Activated CD4-positive, alpha-beta memory T cell treated with anti-CD3 and anti-CD28 coated beads, Interleukin-2, amount 10 ng/mL, durations not matched to agents 7 days and 5 days (primary cell): ENCODE data around the gene MISFA. TPM values are rescaled to one million over a fixed set of nuclear protein-coding genes. Genes with fewer than 3 reads are reported as not detected.

Experiments used
- CTCF ChIA-PET: fragments of 350-600 bp; sonication (Branson Sonifier 250); formaldehyde crosslinking; loops from one replicate; lab custom pipeline; 2021; ENCODE audit warnings: antibody characterized with exemption, inconsistent platforms; lab: Charles Lee
- POLR2A ChIA-PET: fragments of 350-600 bp; sonication (Branson Sonifier 250); formaldehyde crosslinking; loops from one replicate; lab custom pipeline; 2021; ENCODE audit warnings: antibody characterized with exemption; lab: Charles Lee
- DNase-seq: peaks from one replicate; pipeline ENCODE4 v3.0.0-alpha.2; 2020
- H3K27ac Mint-ChIP-seq: one replicate; pipeline ENCODE4 v1.8.0; 2021; ENCODE audit warnings: mild to moderate bottlenecking, mixed read lengths
- H3K27me3 Mint-ChIP-seq: one replicate; pipeline ENCODE4 v1.8.0; 2021; ENCODE audit warnings: mixed read lengths
- H3K36me3 Mint-ChIP-seq: one replicate; pipeline ENCODE4 v1.8.0; 2021; ENCODE audit warnings: low read depth, mixed read lengths
- H3K4me1 Mint-ChIP-seq: one replicate; pipeline ENCODE4 v1.8.0; 2021; ENCODE audit warnings: mixed read lengths
- H3K4me3 Mint-ChIP-seq: one replicate; pipeline ENCODE4 v1.8.0; 2021; ENCODE audit warnings: mild to moderate bottlenecking, mixed read lengths
- H3K9me3 Mint-ChIP-seq: one replicate; pipeline ENCODE4 v1.8.0; 2021; ENCODE audit warnings: mixed read lengths
- total RNA-seq, 2 experiments: library from RNA; stranded (reverse); gene quantifications; one replicate each; pipeline ENCODE4 v1.2.3, GENCODE V29; 2021

The MISFA gene
- total RNA-seq = 1 to 10 TPM; 1.3 to 2.1 TPM

- Mint-ChIP-seq H3K27ac (no peak within 1 kb of the TSS), H3K4me3 (no peak within 1 kb of the TSS), H3K4me1 (no peaks in the 10 kb centered on the region), H3K9me3 (no peaks in the 10 kb centered on the region), H3K27me3 (no peaks in the 10 kb centered on the region), H3K36me3 (no peaks in the 10 kb centered on the region)
- CTCF ChIA-PET = no interaction called here
- POLR2A ChIA-PET = no interaction called here
- DNase-seq = no peak
Observed at GRCh38 chr11:18599739-18600230, at the start of gene MISFA. TSS of gene MISFA (plus strand) at chr11:18599789. CDS start at chr11:18599929, 140 bp downstream.

- H3K4me3 Mint-ChIP-seq = no peak overlapping the region
- ChIA-PET CTCF (no interaction called here), POLR2A (interaction anchor here (1.2 to 1.3 kb wide), 2 partner anchors 25 to 28 kb away, joined by 3 read pairs; partner anchors contain the start of gene UEVLD)
- H3K27ac Mint-ChIP-seq = no peak overlapping the region
- no peak for DNase-seq
- no peaks in the 10 kb centered on the region for H3K9me3 Mint-ChIP-seq
- no peaks in the 10 kb centered on the region for H3K4me1 Mint-ChIP-seq
- no peaks in the 10 kb centered on the region for H3K27me3 Mint-ChIP-seq
- H3K36me3 Mint-ChIP-seq = peaks cover 10% of the 10 kb centered on the region
Observed at GRCh38 chr11:18563090-18563730, 36.4 kb upstream of the MISFA start.

- Mint-ChIP-seq H3K27me3 (no peaks in the 10 kb centered on the region), H3K4me3 (no peak overlapping the region), H3K27ac (no peak overlapping the region), H3K4me1 (no peaks in the 10 kb centered on the region), H3K9me3 (no peaks in the 10 kb centered on the region), H3K36me3 (peaks cover 10% of the 10 kb centered on the region)
- ChIA-PET POLR2A (interaction anchor here (1.0 to 1.3 kb wide), 2 partner anchors 27 to 70 kb away, joined by 3 to 4 read pairs; partner anchors contain the start of gene SPTY2D1), CTCF (interaction anchor here (0.8 to 1.3 kb wide), 3 partner anchors 9 to 158 kb away, joined by 3 to 6 read pairs (median 6); no protein-coding TSS in a partner anchor)
- DNase-seq = no peak
Observed at GRCh38 chr11:18564149-18564548, 35.4 kb upstream of the MISFA start.

GRCh38 chr11:18566406-18566805 lies 33.2 kb upstream of the MISFA start:
- Mint-ChIP-seq H3K9me3 (no peaks in the 10 kb centered on the region), H3K27me3 (no peaks in the 10 kb centered on the region), H3K27ac (no peak overlapping the region), H3K36me3 (peaks cover 22% of the 10 kb centered on the region), H3K4me3 (no peak overlapping the region), H3K4me1 (peaks cover 2% of the 10 kb centered on the region)
- ChIA-PET CTCF (no interaction called here), POLR2A (interaction anchor here (1.2 kb wide), 1 partner anchor 67 kb away, joined by 3 read pairs; the partner anchor contains the start of gene SPTY2D1)
- no peak for DNase-seq

- H3K9me3 Mint-ChIP-seq = no peaks in the 10 kb centered on the region
- no peak overlapping the region for H3K4me3 Mint-ChIP-seq
- no peak for DNase-seq
- peaks cover 5% of the 10 kb centered on the region for H3K4me1 Mint-ChIP-seq
- POLR2A ChIA-PET = interaction anchor here (1.3 kb wide), 1 partner anchor 51 kb away, joined by 3 read pairs; no protein-coding TSS in a partner anchor
- CTCF ChIA-PET = no interaction called here
- H3K27ac Mint-ChIP-seq = no peak overlapping the region
- H3K36me3 Mint-ChIP-seq = peaks cover 25% of the 10 kb centered on the region
- no peaks in the 10 kb centered on the region for H3K27me3 Mint-ChIP-seq
Observed at GRCh38 chr11:18567081-18567480, 32.5 kb upstream of the MISFA start.

GRCh38 chr11:18575361-18575760 lies 24.2 kb upstream of the MISFA start:
- no peaks in the 10 kb centered on the region for H3K27me3 Mint-ChIP-seq
- H3K9me3 Mint-ChIP-seq = no peaks in the 10 kb centered on the region
- ChIA-PET CTCF (no interaction called here), POLR2A (interaction anchor here (2.9 kb wide), 2 partner anchors 12 to 49 kb away, joined by 9 to 12 read pairs; partner anchors contain the start of genes TSG101 and UEVLD)
- H3K4me3 Mint-ChIP-seq = no peak overlapping the region
- H3K27ac Mint-ChIP-seq = peak overlapping the region; percentile 40
- peaks cover 54% of the 10 kb centered on the region for H3K36me3 Mint-ChIP-seq
- DNase-seq = no peak
- peaks cover 50% of the 10 kb centered on the region for H3K4me1 Mint-ChIP-seq

GRCh38 chr11:18578975-18579598 lies 20.5 kb upstream of the MISFA start:
- peak overlapping the region; percentile 59 for H3K4me3 Mint-ChIP-seq
- no peaks in the 10 kb centered on the region for H3K27me3 Mint-ChIP-seq
- peak overlapping the region; percentile 60 for H3K27ac Mint-ChIP-seq
- H3K9me3 Mint-ChIP-seq = no peaks in the 10 kb centered on the region
- peaks cover 45% of the 10 kb centered on the region for H3K4me1 Mint-ChIP-seq
- H3K36me3 Mint-ChIP-seq = peaks cover 39% of the 10 kb centered on the region
- POLR2A ChIA-PET = interaction anchor here (0.7 to 4.9 kb wide), 10 partner anchors 9 to 257 kb away, joined by 3 to 40 read pairs (median 8); partner anchors contain the start of genes GTF2H1, HPS5, LDHA and SPTY2D1
- peak; percentile 40 for DNase-seq
- CTCF ChIA-PET = interaction anchor here (0.5 to 2.8 kb wide), 12 partner anchors 10 to 186 kb away, joined by 3 to 18 read pairs (median 4); partner anchors contain the start of gene SPTY2D1

- CTCF ChIA-PET = interaction anchor here (1.7 to 2.8 kb wide), 3 partner anchors 54 to 143 kb away, joined by 6 to 18 read pairs (median 9); partner anchors contain the start of gene SPTY2D1
- no peaks in the 10 kb centered on the region for H3K27me3 Mint-ChIP-seq
- no peaks in the 10 kb centered on the region for H3K9me3 Mint-ChIP-seq
- POLR2A ChIA-PET = interaction anchor here (0.6 to 4.9 kb wide), 7 partner anchors 8 to 180 kb away, joined by 3 to 40 read pairs (median 11); partner anchors contain the start of genes SPTY2D1, TSG101 and UEVLD
- no peak overlapping the region for H3K4me3 Mint-ChIP-seq
- no peak overlapping the region for H3K27ac Mint-ChIP-seq
- H3K4me1 Mint-ChIP-seq = peaks cover 42% of the 10 kb centered on the region
- no peak for DNase-seq
- H3K36me3 Mint-ChIP-seq = peaks cover 32% of the 10 kb centered on the region
Observed at GRCh38 chr11:18580113-18580766, 19.3 kb upstream of the MISFA start.

GRCh38 chr11:18581825-18582224 lies 17.8 kb upstream of the MISFA start:
- Mint-ChIP-seq H3K4me1 (peaks cover 30% of the 10 kb centered on the region), H3K27ac (no peak overlapping the region), H3K9me3 (no peaks in the 10 kb centered on the region), H3K27me3 (no peaks in the 10 kb centered on the region), H3K36me3 (peaks cover 23% of the 10 kb centered on the region), H3K4me3 (no peak overlapping the region)
- CTCF ChIA-PET = interaction anchor here (0.7 kb wide), 1 partner anchor 150 kb away, joined by 3 read pairs; no protein-coding TSS in a partner anchor
- POLR2A ChIA-PET = interaction anchor here (1.6 to 4.9 kb wide), 2 partner anchors 52 to 55 kb away, joined by 5 to 40 read pairs; partner anchors contain the start of genes SPTY2D1 and TSG101
- DNase-seq = no peak

GRCh38 chr11:18588297-18589252 lies 11.0 kb upstream of the MISFA start, which contains the start of gene UEVLD:
TSS of gene UEVLD (minus strand) at chr11:18588734. CDS start at chr11:18588654, 80 bp downstream.
- Mint-ChIP-seq H3K27me3 (no peaks in the 10 kb centered on the region), H3K27ac (no peak within 1 kb of the TSS), H3K4me1 (peaks cover 2% of the 10 kb centered on the region), H3K36me3 (peaks cover 3% of the 10 kb centered on the region), H3K9me3 (no peaks in the 10 kb centered on the region), H3K4me3 (no peak within 1 kb of the TSS)
- DNase-seq = peak; percentile 68
- ChIA-PET POLR2A (interaction anchor here (0.6 to 5.9 kb wide), 19 partner anchors 10 to 267 kb away, joined by 3 to 98 read pairs (median 5); partner anchors contain the start of genes HPS5, LDHA, SPTY2D1 and TMEM86A), CTCF (interaction anchor here (1.0 to 1.4 kb wide), 7 partner anchors 10 to 345 kb away, joined by 3 to 5 read pairs (median 3); partner anchors contain the start of gene SPTY2D1)

- no peak for DNase-seq
- H3K4me1 Mint-ChIP-seq = peaks cover 2% of the 10 kb centered on the region
- no peaks in the 10 kb centered on the region for H3K36me3 Mint-ChIP-seq
- CTCF ChIA-PET = interaction anchor here (0.9 to 1.5 kb wide), 3 partner anchors 12 to 43 kb away, joined by 3 to 4 read pairs (median 4); no protein-coding TSS in a partner anchor
- H3K9me3 Mint-ChIP-seq = no peaks in the 10 kb centered on the region
- no peaks in the 10 kb centered on the region for H3K27me3 Mint-ChIP-seq
- POLR2A ChIA-PET = interaction anchor here (1.2 to 5.9 kb wide), 6 partner anchors 12 to 65 kb away, joined by 3 to 98 read pairs (median 41); partner anchors contain the start of genes SPTY2D1 and TSG101
- H3K4me3 Mint-ChIP-seq = peak overlapping the region; percentile 8
- peak overlapping the region; percentile 24 for H3K27ac Mint-ChIP-seq
Observed at GRCh38 chr11:18590571-18590970, 9.0 kb upstream of the MISFA start.
